Erythroblast (primary cell): Measurements from ENCODE around the gene STRN4.

Source experiments
- GATA1 ChIP-seq: IDR thresholded peaks from 2 replicates; pipeline ENCODE4 v1.6.1; 2011; ENCODE audit warnings: low read depth, mild to moderate bottlenecking, control low read depth, low read length, moderate library complexity
- POLR2A ChIP-seq: IDR thresholded peaks from 2 replicates; pipeline ENCODE4 v1.6.1; 2011; ENCODE audit warnings: mild to moderate bottlenecking, low read length

DNA sequence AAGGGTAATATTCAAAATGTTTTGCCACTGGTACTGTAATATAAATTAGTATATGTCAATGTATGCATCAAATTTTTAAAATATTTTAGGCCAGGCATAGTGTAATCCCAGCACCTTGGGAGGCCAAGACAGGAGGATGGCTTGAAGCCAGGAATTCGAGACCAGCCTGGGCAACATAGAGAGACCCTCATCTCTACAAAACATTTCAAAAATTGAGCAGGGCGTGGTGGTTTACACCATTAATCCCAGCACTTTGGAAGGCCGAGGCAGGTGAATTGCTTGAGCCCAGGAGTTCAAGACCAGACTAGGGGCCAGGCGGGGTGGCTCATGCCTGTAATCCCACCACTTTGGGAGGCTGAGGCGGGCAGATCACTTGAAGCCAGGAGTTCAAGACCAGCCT lies 14.1 kb upstream of the STRN4 start:
- TF ChIP-seq POLR2A, result no peak
- TF ChIP-seq GATA1, result no peak
